GM12873 (cell line): Measurements from ENCODE around the gene FBXO15.
A peak's percentile ranks its signal among the peaks of the same experiment; 100 is the strongest.

Source experiments
- CTCF ChIP-seq: IDR thresholded peaks from 2 replicates; pipeline ENCODE4 v1.5.1; 2012; ENCODE audit warnings: low read depth, mild to moderate bottlenecking, moderate library complexity, low read length, control low read depth; ENCODE audit not compliant: insufficient read depth; ENCODE audit errors: missing control alignments

Gene FBXO15

GRCh38 chr18:74050807-74051206 lies 96.8 kb downstream of the FBXO15 start:
- no peak for TF ChIP-seq CTCF

- TF ChIP-seq CTCF = peak; percentile 77
Observed at GRCh38 chr18:74040459-74041332, 106.9 kb downstream of the FBXO15 start.

- TF ChIP-seq CTCF = no peak
Observed at GRCh38 chr18:74040008-74040407, 107.6 kb downstream of the FBXO15 start.

- no peak for TF ChIP-seq CTCF
Observed at GRCh38 chr18:74029161-74029560, 118.5 kb downstream of the FBXO15 start.
